ACHN (cell line): ENCODE results near the gene OSBPL1A.

Experiments
- DNase-seq: peaks from one replicate; pipeline ENCODE4 v3.0.0-alpha.2; 2015
- in situ Hi-C: cut with HindIII; loops from 2 replicates; pipeline ENCODE4 v1.10.0; 2017; ENCODE audit warnings: low sequenced_read_pairs, low pct_ligation_motif_present, low pct_unique_long_range_greater_than_20kb

OSBPL1A gene

GRCh38 chr18:24201699-24202687, 195.6 kb downstream of the OSBPL1A start:
- DNase-seq: no peak
- in situ Hi-C loops: no loop called here

- in situ Hi-C loops: no loop called here
- no peak for DNase-seq
These were observed 196.9 kb downstream of the OSBPL1A start for GRCh38 chr18:24200494-24201290.

- no peak for DNase-seq
- in situ Hi-C loops: no loop called here
These were observed 198.2 kb downstream of the OSBPL1A start for GRCh38 chr18:24199372-24199962.

- in situ Hi-C loops: no loop called here
- DNase-seq: no peak
These were observed 199.2 kb downstream of the OSBPL1A start for GRCh38 chr18:24198461-24198860.

DNA sequence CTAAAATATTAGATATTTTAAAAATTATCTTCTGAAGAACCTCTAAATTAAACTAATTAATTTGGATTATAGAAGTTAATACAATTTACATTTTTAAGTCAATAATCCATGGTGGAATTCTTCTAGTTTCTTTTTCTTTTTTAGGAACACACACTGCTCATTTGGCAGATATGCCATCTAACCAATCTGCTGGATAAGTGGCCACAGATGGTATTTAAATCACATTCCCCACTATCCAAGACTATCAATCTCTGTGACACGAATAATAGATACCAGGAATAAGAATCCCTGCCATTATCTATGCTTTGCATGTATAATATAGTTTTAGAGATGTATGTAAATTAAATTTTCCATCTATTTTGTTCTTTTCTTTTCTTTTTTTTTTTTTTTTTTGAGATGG, 200.2 kb downstream of the OSBPL1A start:
- in situ Hi-C loops: no loop called here
- DNase-seq: no peak

DNA sequence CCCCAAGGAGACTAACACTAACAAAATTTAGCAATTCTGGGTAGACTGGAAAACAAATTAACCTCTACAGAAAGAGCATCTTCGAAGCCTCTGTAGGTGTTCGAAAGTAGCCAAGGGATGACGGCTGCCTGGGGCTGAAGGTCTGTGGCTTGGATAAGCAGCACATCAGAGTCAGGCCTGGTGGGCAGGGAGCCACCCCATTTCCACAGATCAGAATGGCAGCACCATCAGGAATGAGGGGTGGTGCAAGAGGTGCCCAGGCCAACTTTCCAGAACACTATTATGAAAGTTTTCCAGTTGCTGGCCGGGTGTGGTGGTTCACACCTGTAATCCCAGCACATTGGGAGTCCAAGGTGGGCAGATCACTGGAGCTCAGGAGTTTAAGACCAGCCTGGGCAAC, 200.9 kb downstream of the OSBPL1A start:
- no peak for DNase-seq
- in situ Hi-C loops: no loop called here

GRCh38 chr18:24195296-24196053, 202.1 kb downstream of the OSBPL1A start:
- no peak for DNase-seq
- in situ Hi-C loops: no loop called here

GRCh38 chr18:24190590-24190989, 207.0 kb downstream of the OSBPL1A start:
- in situ Hi-C loops: no loop called here
- DNase-seq: no peak

GRCh38 chr18:24189664-24190346, 207.8 kb downstream of the OSBPL1A start:
- DNase-seq: no peak

DNA sequence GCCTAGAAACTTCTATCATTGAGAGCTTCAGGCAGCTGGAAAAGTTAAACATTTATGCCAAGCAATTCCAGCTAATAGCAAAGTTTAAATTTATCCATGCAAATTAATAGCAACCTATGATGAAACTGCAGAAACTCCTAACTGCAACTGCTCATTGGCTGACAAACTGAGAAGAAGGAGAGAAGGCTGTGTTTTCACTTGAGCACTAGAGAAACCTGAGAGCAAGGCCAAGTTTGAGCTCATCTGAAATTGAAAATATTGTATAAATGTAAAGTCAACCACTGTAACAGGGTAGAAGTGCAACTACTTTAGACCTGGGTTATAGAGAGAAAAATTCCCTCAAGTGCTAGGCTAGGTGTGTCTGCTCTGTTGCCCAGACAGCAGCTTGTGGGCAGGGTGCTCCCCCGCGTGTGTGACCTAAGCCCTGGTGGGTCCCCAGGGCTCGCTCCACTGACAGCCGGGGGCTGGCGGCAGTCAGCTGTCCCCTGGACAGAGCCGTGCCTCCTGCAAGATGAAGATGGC, 208.6 kb downstream of the OSBPL1A start:
- DNase-seq: no peak
- in situ Hi-C loops: no loop called here

More at GRCh38 chr18:24189664-24190346, 207.8 kb downstream of the OSBPL1A start:
- in situ Hi-C loops: no loop called here

- no peak for DNase-seq
- in situ Hi-C loops: no loop called here
These were observed 209.5 kb downstream of the OSBPL1A start for GRCh38 chr18:24188120-24188519.

DNA sequence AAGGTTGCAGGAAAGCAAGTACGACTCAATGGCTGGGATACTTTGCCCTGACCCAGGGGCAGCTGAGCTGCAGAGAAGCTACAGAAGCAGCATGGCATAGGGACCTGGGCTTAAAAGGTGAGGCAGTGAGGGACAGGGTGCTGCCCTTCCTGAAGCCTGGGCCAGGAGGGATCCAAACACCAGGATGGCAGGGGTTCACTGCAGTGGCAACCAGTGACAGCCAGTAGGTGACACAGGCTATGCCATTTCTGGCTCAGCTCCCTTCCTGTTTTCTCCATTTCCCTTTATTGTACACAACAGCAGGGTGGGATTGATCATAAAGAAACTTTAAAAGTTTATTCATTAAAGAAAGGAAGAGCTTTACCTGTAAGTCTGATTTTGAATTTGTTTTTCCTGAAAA, 209.9 kb downstream of the OSBPL1A start:
- no peak for DNase-seq
- in situ Hi-C loops: no loop called here

DNA sequence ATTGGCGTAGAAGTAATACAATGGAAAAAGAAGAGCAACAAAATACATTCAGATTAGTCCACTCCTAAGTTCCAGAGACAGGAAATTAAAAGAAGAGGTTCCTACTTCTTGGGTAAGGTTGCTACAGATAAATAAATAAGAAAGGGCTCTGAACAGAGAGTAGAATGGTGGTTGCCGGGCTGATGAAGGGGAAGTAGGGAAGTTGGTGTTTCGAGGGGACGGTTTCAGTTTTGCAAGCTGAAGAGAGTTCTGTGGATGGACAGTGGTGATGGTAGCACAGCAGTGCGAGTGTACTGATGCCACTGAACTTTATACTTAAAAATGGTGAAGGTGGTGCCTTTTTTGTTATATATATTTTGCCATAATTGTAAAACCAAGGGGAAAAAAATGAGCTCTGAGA, 210.6 kb downstream of the OSBPL1A start:
- no peak for DNase-seq
- in situ Hi-C loops: no loop called here

- DNase-seq: no peak
- in situ Hi-C loops: no loop called here
These were observed 211.8 kb downstream of the OSBPL1A start for GRCh38 chr18:24185805-24186204.

DNA sequence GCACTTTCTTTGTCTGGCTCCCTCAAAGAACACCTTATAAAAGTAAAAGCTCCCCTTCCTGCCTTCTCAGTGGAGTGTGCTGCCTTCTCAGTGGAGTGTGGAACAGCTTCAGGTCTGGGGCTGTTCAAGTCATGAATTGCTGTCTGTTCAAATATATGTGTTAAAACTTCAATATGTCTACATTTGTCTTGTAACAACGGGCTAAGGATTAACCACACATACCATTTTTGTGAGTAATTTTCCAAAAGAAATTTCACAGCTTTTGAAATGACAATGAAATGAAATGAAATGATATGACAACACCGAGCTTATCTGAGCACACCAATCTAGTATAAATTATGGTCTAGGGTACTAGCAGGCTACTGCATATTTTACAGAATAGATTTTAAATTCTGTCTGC, 215.8 kb downstream of the OSBPL1A start:
- DNase-seq: no peak
- in situ Hi-C loops: no loop called here

- DNase-seq: no peak
- in situ Hi-C loops: no loop called here
These were observed 217.6 kb downstream of the OSBPL1A start for GRCh38 chr18:24180048-24180447.

GRCh38 chr18:24177499-24178133, 220.0 kb downstream of the OSBPL1A start:
- in situ Hi-C loops: no loop called here
- DNase-seq: no peak
